SK-N-MC (cell line): Measurements from ENCODE around the gene BAZ2A.
A peak's percentile ranks its signal among the peaks of the same experiment; 100 is the strongest.

Experiments
- DNase-seq: peaks from one replicate; pipeline ENCODE4 v3.0.0-alpha.2; 2011; ENCODE audit warnings: low read depth, low spot score
- H3K27ac ChIP-seq: fragments of 200-600 bp; sonication (generic); 2 replicates; pipeline ENCODE4 v1.5.1; 2016; ENCODE audit warnings: mixed run types
- H3K36me3 ChIP-seq: fragments of 200-600 bp; sonication (generic); 2 replicates; pipeline ENCODE4 v1.6.1; 2017; ENCODE audit warnings: antibody characterized with exemption, low read length, mixed read lengths; ENCODE audit not compliant: insufficient read depth
- H3K4me3 ChIP-seq: fragments of 200-600 bp; sonication (generic); 2 replicates; pipeline ENCODE4 v1.5.1; 2016
- H3K9ac ChIP-seq: fragments of 200-600 bp; sonication (generic); 2 replicates; pipeline ENCODE4 v1.8.0; 2017; ENCODE audit warnings: mixed run types, mixed read lengths; ENCODE audit not compliant: insufficient read length
- H3K9me3 ChIP-seq: fragments of 200-600 bp; sonication (generic); 2 replicates; pipeline ENCODE4 v1.6.1; 2017; ENCODE audit warnings: low read depth, mild to moderate bottlenecking, antibody characterized with exemption, low read length, moderate library complexity, mixed read lengths
- EZH2 ChIP-seq: fragments of 200-600 bp; sonication (generic); IDR thresholded peaks from one replicate; pipeline ENCODE4 v1.6.1; 2017; ENCODE audit warnings: antibody characterized with exemption
- FOXP2 ChIP-seq: optimal IDR thresholded peaks from 2 replicates; pipeline ENCODE3; 2011; ENCODE audit warnings: mild to moderate bottlenecking, moderate library complexity; ENCODE audit not compliant: insufficient read depth; ENCODE audit errors: extremely low read length, control extremely low read depth
- POLR2AphosphoS5 ChIP-seq: IDR thresholded peaks from 2 replicates; pipeline ENCODE4 v1.6.1; 2012; ENCODE audit warnings: mild to moderate bottlenecking, low read depth, low read length, borderline replicate concordance

BAZ2A gene

GRCh38 chr12:56637621-56638020, 7.5 kb upstream of the BAZ2A start:
- no peaks in the 10 kb centered on the region for H3K9me3 ChIP-seq
- H3K9ac ChIP-seq, result no peak overlapping the region
- peak overlapping the region; percentile 92 for H3K27ac ChIP-seq
- peaks cover 53% of the 10 kb centered on the region for H3K36me3 ChIP-seq
- TF ChIP-seq POLR2AphosphoS5 (no peak), EZH2 (no peak), FOXP2 (no peak)
- no peak overlapping the region; the same call in 1 of the 2 replicates for H3K4me3 ChIP-seq
- no peak for DNase-seq

- DNase-seq, result peak; percentile 99
- Histone ChIP-seq H3K9ac (peak overlapping the region; percentile 34), H3K4me3 (peak overlapping the region; percentile 80), H3K36me3 (peaks cover 45% of the 10 kb centered on the region), H3K27ac (peak overlapping the region; percentile 92), H3K9me3 (no peaks in the 10 kb centered on the region)
- peak; percentile 90 for TF ChIP-seq POLR2AphosphoS5
- TF ChIP-seq FOXP2, result no peak
These were observed 6.8 kb upstream of the BAZ2A start for GRCh38 chr12:56636675-56637540.

GRCh38 chr12:56635806-56636674, 5.9 kb upstream of the BAZ2A start:
- H3K27ac ChIP-seq, result peak overlapping the region; percentile 92
- no peaks in the 10 kb centered on the region for H3K9me3 ChIP-seq
- H3K4me3 ChIP-seq, result peak overlapping the region; percentile 80
- peaks cover 37% of the 10 kb centered on the region for H3K36me3 ChIP-seq
- DNase-seq, result peak; percentile 58
- no peak for TF ChIP-seq FOXP2
- peak overlapping the region; percentile 68 for H3K9ac ChIP-seq

GRCh38 chr12:56634837-56635791, 5.0 kb upstream of the BAZ2A start:
- TF ChIP-seq EZH2 (no peak), POLR2AphosphoS5 (0 out of 2 replicates have a peak, but pooled peaks have one; percentile 18), FOXP2 (no peak)
- Histone ChIP-seq H3K9me3 (no peaks in the 10 kb centered on the region), H3K4me3 (peak overlapping the region; percentile 80), H3K9ac (peak overlapping the region; percentile 68), H3K27ac (peak overlapping the region; percentile 92), H3K36me3 (peaks cover 28% of the 10 kb centered on the region)
- no peak for DNase-seq

- no peak for TF ChIP-seq EZH2
- peak; percentile 34; the same call in 1 of the 2 replicates for TF ChIP-seq POLR2AphosphoS5
- no peak for TF ChIP-seq FOXP2
- DNase-seq, result no peak
- H3K9me3 ChIP-seq, result no peaks in the 10 kb centered on the region
These were observed 4.2 kb upstream of the BAZ2A start for GRCh38 chr12:56634242-56634836.

GRCh38 chr12:56633468-56634241, 3.5 kb upstream of the BAZ2A start:
- Histone ChIP-seq H3K9me3 (no peaks in the 10 kb centered on the region), H3K27ac (no peak overlapping the region), H3K4me3 (peak overlapping the region; percentile 80), H3K9ac (peak overlapping the region; percentile 68), H3K36me3 (peaks cover 14% of the 10 kb centered on the region)
- DNase-seq, result no peak
- TF ChIP-seq EZH2 (no peak), FOXP2 (no peak), POLR2AphosphoS5 (no peak)

More at GRCh38 chr12:56634242-56634836, 4.2 kb upstream of the BAZ2A start:
- Histone ChIP-seq H3K4me3 (peak overlapping the region; percentile 80), H3K36me3 (peaks cover 21% of the 10 kb centered on the region), H3K27ac (no peak overlapping the region; the same call in 1 of the 2 replicates), H3K9ac (peak overlapping the region; percentile 68)
